Measurements from ENCODE around the gene CERS1.

- TF ChIP-seq NR3C1 (IDR thresholded peaks at IDR 0.05), result no peak
- no peak for TF ChIP-seq HDAC2 (IDR thresholded peaks at IDR 0.05)
- no peak for TF ChIP-seq POLR2A (IDR thresholded peaks at IDR 0.05; ENCODE audit: low read length)
- no peak for TF ChIP-seq SMC3 (IDR thresholded peaks at IDR 0.05)
- no peak for TF ChIP-seq CTCF (IDR thresholded peaks at IDR 0.05)
- no peak for TF ChIP-seq USF2 (IDR thresholded peaks at IDR 0.05)
- TF ChIP-seq FOSL2 (IDR thresholded peaks at IDR 0.05), result no peak
- no peak for TF ChIP-seq FOSL2 (CRISPR knock-in tag; IDR thresholded peaks at IDR 0.05)
Observed at GRCh38 chr19:18943465-18943864, 47.5 kb upstream of the CERS1 start.
